Neural cell (in vitro differentiated cells): ENCODE results near the gene OST4. TPM values are rescaled to one million over a fixed set of nuclear protein-coding genes. Genes with fewer than 3 reads are reported as not detected.
A peak's percentile ranks its signal among the peaks of the same experiment; 100 is the strongest.

Source experiments
- H2AFZ ChIP-seq: fragments of 200-600, 300-800 bp; sonication (generic), shearing (Covaris generic); 2 replicates; pipeline ENCODE4 v1.6.0; 2014; ENCODE audit warnings: low read depth, mild to moderate bottlenecking, antibody characterized with exemption, low read length, moderate library complexity
- H3F3A ChIP-seq: fragments of 200-600 bp; shearing (Covaris generic); 2 replicates; pipeline ENCODE4 v1.6.1; 2016; ENCODE audit warnings: mild to moderate bottlenecking, moderate library complexity, mixed read lengths, antibody characterized with exemption, low read length; ENCODE audit not compliant: insufficient read depth, poor library complexity, severe bottlenecking
- H3K27ac ChIP-seq: fragments of 200-600, 300-800 bp; sonication (generic), shearing (Covaris generic); 2 replicates; pipeline ENCODE4 v1.5.1; 2014; ENCODE audit warnings: mild to moderate bottlenecking, low read length, moderate library complexity
- H3K27me3 ChIP-seq: fragments of 300-800, 200-600 bp; sonication (generic), shearing (Covaris generic); 2 replicates; pipeline ENCODE4 v1.6.0; 2014; ENCODE audit warnings: mild to moderate bottlenecking, low read depth, low read length, moderate library complexity; ENCODE audit not compliant: insufficient read depth
- H3K36me3 ChIP-seq: fragments of 300-800, 200-600 bp; sonication (generic), shearing (Covaris generic); 2 replicates; pipeline ENCODE4 v1.5.1; 2014; ENCODE audit warnings: mild to moderate bottlenecking, antibody characterized with exemption, low read length, moderate library complexity; ENCODE audit not compliant: insufficient read depth
- H3K4me2 ChIP-seq: fragments of 300-800, 200-600 bp; sonication (generic), shearing (Covaris generic); 2 replicates; pipeline ENCODE4 v1.6.0; 2014; ENCODE audit warnings: mild to moderate bottlenecking, low read length
- H3K4me3 ChIP-seq: fragments of 300-800, 200-600 bp; sonication (generic), shearing (Covaris generic); 2 replicates; pipeline ENCODE4 v1.5.1; 2014; ENCODE audit warnings: mild to moderate bottlenecking, low read length, moderate library complexity
- H3K79me2 ChIP-seq: fragments of 200-600 bp; shearing (Covaris generic); replicated peaks from 2 replicates; pipeline ENCODE4 v1.6.0; 2014; ENCODE audit warnings: mild to moderate bottlenecking, low read length, moderate library complexity; ENCODE audit not compliant: insufficient read depth
- H3K9ac ChIP-seq: fragments of 300-800, 200-600 bp; sonication (generic), shearing (Covaris generic); 2 replicates; pipeline ENCODE4 v1.6.1; 2016; ENCODE audit warnings: mild to moderate bottlenecking, low read length, mixed read lengths
- H3K9me2 ChIP-seq: fragments of 200-600 bp; shearing (Covaris generic); 2 replicates; pipeline ENCODE4 v1.6.1; 2016; ENCODE audit warnings: mild to moderate bottlenecking, low read length, mixed read lengths; ENCODE audit not compliant: insufficient read depth
- H3K9me3 ChIP-seq: fragments of 200-600, 300-800 bp; sonication (generic), shearing (Covaris generic); 2 replicates; pipeline ENCODE4 v1.6.1; 2016; ENCODE audit warnings: mild to moderate bottlenecking, mixed run types, low read length, moderate library complexity, mixed read lengths
- H4K20me1 ChIP-seq: fragments of 200-600 bp; shearing (Covaris generic); 2 replicates; pipeline ENCODE4 v1.6.1; 2016; ENCODE audit warnings: mild to moderate bottlenecking, mixed run types; ENCODE audit not compliant: insufficient read depth
- CTCF ChIP-seq: fragments of 450-650 bp; IDR thresholded peaks from 2 replicates; pipeline ENCODE4 v1.5.1; 2014; ENCODE audit warnings: antibody characterized with exemption, mild to moderate bottlenecking, moderate library complexity; ENCODE audit not compliant: poor library complexity, severe bottlenecking
- EP300 ChIP-seq: fragments of 450-650 bp; conservative IDR thresholded peaks from 2 replicates; pipeline ENCODE4 v1.6.1; 2014; ENCODE audit warnings: antibody characterized with exemption, mild to moderate bottlenecking, moderate library complexity; ENCODE audit not compliant: poor library complexity, severe bottlenecking
- EZH2 ChIP-seq: fragments of 200-600, 300-800 bp; shearing (Covaris generic), sonication (generic); IDR thresholded peaks from 2 replicates; pipeline ENCODE4 v1.6.1; 2014; ENCODE audit warnings: antibody characterized with exemption, low read length, borderline replicate concordance, mild to moderate bottlenecking; ENCODE audit not compliant: insufficient read depth, poor library complexity, severe bottlenecking
- MXI1 ChIP-seq: fragments of 450-650 bp; conservative IDR thresholded peaks from 2 replicates; pipeline ENCODE4 v1.6.1; 2014; ENCODE audit warnings: antibody characterized with exemption, mild to moderate bottlenecking; ENCODE audit not compliant: poor library complexity, severe bottlenecking
- POLR2AphosphoS5 ChIP-seq: IDR thresholded peaks from 2 replicates; pipeline ENCODE4 v1.6.1; 2012
- RAD21 ChIP-seq: fragments of 450-650 bp; conservative IDR thresholded peaks from 2 replicates; pipeline ENCODE4 v1.6.1; 2014; ENCODE audit warnings: antibody characterized with exemption, mild to moderate bottlenecking, moderate library complexity
- REST ChIP-seq: IDR thresholded peaks from 2 replicates; pipeline ENCODE4 v1.6.1; 2012; ENCODE audit warnings: borderline replicate concordance
- SMC3 ChIP-seq: fragments of 450-650 bp; conservative IDR thresholded peaks from 2 replicates; pipeline ENCODE4 v1.6.1; 2014; ENCODE audit warnings: antibody characterized with exemption, mild to moderate bottlenecking, moderate library complexity; ENCODE audit not compliant: poor library complexity
- TAF1 ChIP-seq: IDR thresholded peaks from 2 replicates; pipeline ENCODE4 v1.6.1; 2012; ENCODE audit warnings: low read depth
- polyA plus RNA-seq: library from polyadenylated mRNA; depleted of rRNA; stranded (reverse); fragments of >200 nt; gene quantifications from 2 replicates; pipeline ENCODE4 v1.2.3, GENCODE V29; 2014

OST4 gene
- polyA plus RNA-seq, 1 donor from 2014 or later = 263 TPM

GRCh38 chr2:27032495-27033252 is 38.8 kb downstream of the OST4 start, which contains the start of gene TMEM214:
Gene TMEM214, plus strand, starts transcription at chr2:27032965. Its CDS starts 51 bp downstream, at chr2:27033016.
- Histone ChIP-seq H3K9me3 (no peaks in the 10 kb centered on the region), H3K36me3 (no peaks in the 10 kb centered on the region), H3K4me3 (peak within 1 kb of the TSS; percentile 87), H3K4me2 (peak within 1 kb of the TSS; percentile 95), H3F3A (no peaks in the 10 kb centered on the region), H4K20me1 (no peaks in the 10 kb centered on the region), H3K9ac (peak within 1 kb of the TSS; percentile 68), H3K9me2 (no peaks in the 10 kb centered on the region), H2AFZ (peak within 1 kb of the TSS; percentile 42), H3K27me3 (no peaks in the 10 kb centered on the region), H3K79me2 (peaks cover 3% of the 10 kb centered on the region), H3K27ac (peak within 1 kb of the TSS; percentile 38)
- TF ChIP-seq CTCF (no peak), RAD21 (peak; percentile 39), EP300 (peak; percentile 42), POLR2AphosphoS5 (peak; percentile 58), SMC3 (peak; percentile 20), MXI1 (peak; percentile 89), TAF1 (peak; percentile 37), REST (peak; percentile 28), EZH2 (no peak)

- peaks cover 3% of the 10 kb centered on the region for H3K79me2 ChIP-seq
- peaks cover 2% of the 10 kb centered on the region for H4K20me1 ChIP-seq
- no peaks in the 10 kb centered on the region for H3K9me2 ChIP-seq
Measured at GRCh38 chr2:27029051-27029450, 42.4 kb downstream of the OST4 start.

More at GRCh38 chr2:27029051-27029450, 42.4 kb downstream of the OST4 start:
- Histone ChIP-seq H3K36me3 (no peaks in the 10 kb centered on the region), H3F3A (no peaks in the 10 kb centered on the region), H2AFZ (no peak overlapping the region), H3K27me3 (no peaks in the 10 kb centered on the region), H3K4me2 (no peak overlapping the region), H3K9ac (no peak overlapping the region), H3K9me3 (no peaks in the 10 kb centered on the region), H3K27ac (no peak overlapping the region), H3K4me3 (no peak overlapping the region)
- TF ChIP-seq TAF1 (no peak), POLR2AphosphoS5 (no peak), EZH2 (no peak), RAD21 (no peak), CTCF (no peak), MXI1 (no peak), SMC3 (no peak), REST (no peak), EP300 (no peak)
